Limb (tissue), 2 donors: ENCODE data around the gene SALL2.
"Not testable (repeated sequence)": the region's sequence is repeated elsewhere in the genome, so short reads cannot be mapped to it uniquely, and the experiment has no call there.

Experiments
- DNase-seq, 2 donors: peaks; one replicate each; pipeline ENCODE4 v3.0.0-alpha.2; 2016; ENCODE audit errors: extremely low spot score in 2 of 2

Gene SALL2

GRCh38 chr14:21525962-21526671 lies at the start of gene SALL2:
Gene SALL2, minus strand, starts transcription at chr14:21526346. Its CDS starts 219 bp downstream, at chr14:21526127.
- DNase-seq, result peak; percentile 90 to 93

DNA sequence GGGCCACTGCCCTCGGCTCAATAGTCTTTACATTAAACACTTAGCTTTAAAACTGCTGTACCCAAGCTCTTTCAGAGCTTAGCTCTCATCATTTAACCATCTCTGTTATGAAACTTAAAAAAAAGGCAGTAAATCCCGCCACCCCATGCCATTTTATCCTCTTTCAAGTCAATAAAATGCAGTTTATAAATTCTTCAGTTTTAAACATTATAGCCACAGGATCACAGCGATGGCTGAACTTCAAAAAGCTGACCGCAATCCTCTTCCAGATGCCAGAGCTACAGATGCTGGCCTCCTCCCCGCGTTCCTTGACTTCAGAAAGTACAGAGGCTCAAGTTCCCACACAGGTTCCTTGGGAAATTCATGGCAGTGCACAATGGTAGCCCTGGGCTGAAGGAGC lies 49.5 kb upstream of the SALL2 start:
- DNase-seq, result no peak

- no peak for DNase-seq
Observed at GRCh38 chr14:21572604-21573003, 46.5 kb upstream of the SALL2 start.

DNA sequence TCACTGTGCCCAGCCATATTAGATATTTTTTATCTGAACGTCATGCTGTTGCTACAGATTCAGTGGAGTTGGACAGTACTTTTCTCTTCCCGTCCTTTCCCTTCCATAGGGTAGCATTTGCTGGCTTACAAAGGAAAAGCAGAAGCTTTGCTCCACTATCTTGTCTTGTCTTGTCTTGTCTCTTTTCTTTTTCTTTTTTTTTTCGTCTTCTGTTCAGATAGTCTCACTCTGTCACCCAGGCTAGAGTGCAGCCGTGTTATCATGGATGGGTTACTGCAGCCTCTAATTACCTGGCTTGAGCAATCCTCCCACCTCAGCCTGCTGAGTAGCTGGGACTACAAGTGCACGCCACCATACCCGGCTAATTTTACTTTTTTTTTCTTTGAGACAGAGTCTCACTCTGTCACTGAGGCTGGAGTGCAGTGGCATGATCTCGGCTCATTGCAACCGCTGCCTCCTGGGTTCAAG lies 32.6 kb upstream of the SALL2 start:
- DNase-seq, result no peak

GRCh38 chr14:21557084-21557901 lies 31.1 kb upstream of the SALL2 start:
- peak; percentile 81 to 90 for DNase-seq

GRCh38 chr14:21556378-21557083 lies 30.4 kb upstream of the SALL2 start:
- DNase-seq, result no peak

DNA sequence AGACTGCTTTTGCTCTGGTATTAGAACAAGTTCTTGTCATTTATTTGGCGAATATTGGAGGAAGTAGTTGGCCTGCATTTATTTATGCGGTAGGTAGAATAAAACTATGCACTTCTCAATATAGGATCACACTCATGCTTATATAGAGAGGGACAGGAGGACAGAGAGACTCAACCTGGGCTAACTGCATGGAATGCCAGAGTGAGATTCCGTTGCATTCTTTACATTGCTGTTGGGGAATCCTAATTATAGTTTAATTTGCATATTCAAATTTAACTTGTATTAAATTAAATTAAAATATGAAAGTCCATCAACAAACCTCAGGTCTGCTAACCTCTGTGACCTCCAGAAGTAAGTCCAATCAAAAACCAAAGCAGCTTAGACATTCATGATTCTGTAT lies 27.1 kb upstream of the SALL2 start:
- DNase-seq, result no peak

DNA sequence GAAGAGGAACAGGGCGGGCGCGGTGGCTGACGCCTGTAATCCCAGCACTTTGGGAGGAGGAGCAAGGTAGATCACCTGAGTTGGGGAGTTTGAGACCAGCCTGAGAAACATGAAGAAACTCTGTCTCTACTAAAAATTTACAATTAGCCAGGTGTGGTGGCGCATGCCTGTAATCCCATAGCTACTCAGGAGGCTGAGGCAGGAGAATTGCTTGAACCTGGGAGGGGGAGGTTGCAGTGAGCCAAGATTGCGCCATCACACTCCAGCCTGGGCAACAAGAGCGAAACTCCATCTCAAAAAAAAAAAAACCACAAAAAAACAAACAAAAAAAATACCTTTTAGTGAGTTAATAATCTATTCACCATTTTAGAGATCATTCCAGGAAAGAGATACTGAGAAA lies 18.4 kb upstream of the SALL2 start:
- not testable (repeated sequence) for DNase-seq

- DNase-seq, result no peak
Observed at GRCh38 chr14:21543963-21544362, 17.8 kb upstream of the SALL2 start.

DNA sequence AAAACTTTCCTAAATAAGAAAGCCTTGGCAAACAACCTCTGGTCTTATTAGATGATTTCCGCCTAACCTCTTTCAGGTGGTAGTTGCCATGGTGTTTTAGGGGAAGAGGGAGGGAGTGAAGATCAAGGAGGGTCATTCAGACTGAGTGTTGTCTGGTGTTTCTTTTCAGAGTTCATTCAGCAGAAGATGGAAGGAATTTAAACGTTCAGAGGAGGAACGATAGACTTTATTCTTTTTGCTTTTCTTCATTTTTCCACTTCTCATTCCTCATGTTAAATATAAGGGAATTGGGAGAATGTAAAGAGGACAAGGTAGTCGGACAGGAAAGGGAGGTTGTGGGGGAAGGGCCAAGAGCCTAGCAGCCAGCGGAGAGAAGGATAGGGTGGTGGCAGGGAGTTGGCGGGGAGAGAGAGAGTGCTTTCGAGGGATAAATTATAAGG lies 17.4 kb upstream of the SALL2 start:
- DNase-seq, result no peak

DNA sequence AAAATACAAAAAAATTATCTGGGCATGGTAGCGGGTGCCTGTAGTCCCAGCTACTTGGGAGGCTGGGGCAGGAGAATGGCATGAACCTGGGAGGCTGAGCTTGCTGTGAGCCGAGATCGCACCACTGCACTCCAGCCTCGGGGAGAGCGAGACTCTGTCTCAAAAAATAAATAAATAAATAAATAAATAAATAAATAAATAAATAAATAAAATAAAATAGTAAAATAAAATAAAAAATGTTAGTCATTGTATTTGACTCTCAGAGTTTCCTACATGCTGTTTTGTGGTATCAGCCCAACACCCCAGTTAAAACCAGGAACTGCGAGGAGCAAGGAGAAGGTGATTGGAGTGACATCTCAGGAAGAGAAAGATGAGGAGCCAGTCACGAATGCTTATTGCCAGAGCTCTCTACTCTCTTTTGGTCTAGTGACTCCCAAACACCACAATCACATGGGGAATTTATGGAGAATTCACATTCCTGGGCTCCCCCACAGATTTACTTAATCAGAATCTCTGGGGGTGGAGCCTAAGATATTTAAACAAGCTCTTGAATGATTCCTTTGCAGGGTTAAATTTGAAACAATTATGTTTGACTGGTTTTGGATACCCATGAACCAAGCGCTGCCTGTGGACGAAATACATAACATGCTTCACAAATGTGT lies 15.4 kb upstream of the SALL2 start:
- DNase-seq, result no peak

GRCh38 chr14:21539189-21539940 lies 13.2 kb upstream of the SALL2 start:
- no peak for DNase-seq

DNA sequence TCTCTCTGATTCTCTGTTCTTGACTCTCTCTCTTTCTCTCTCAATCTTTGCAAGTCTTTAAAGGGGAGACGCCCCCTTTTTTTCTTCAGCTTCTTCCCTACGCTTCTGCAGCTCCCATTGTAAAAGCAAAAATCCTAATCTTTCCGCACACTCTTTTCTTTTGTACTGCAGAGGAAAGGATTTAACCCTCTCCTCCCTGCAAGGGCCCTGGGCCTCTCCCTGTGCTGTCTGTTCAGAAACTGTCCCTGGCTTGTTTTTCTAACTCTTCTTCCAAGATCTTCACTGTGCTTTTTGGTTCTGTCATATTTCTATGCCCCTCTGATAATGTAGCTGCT lies 10.9 kb upstream of the SALL2 start:
- no peak for DNase-seq

- DNase-seq, result peak in 1 of 2 donors; percentile 57
Observed at GRCh38 chr14:21536418-21537089, 10.4 kb upstream of the SALL2 start.

DNA sequence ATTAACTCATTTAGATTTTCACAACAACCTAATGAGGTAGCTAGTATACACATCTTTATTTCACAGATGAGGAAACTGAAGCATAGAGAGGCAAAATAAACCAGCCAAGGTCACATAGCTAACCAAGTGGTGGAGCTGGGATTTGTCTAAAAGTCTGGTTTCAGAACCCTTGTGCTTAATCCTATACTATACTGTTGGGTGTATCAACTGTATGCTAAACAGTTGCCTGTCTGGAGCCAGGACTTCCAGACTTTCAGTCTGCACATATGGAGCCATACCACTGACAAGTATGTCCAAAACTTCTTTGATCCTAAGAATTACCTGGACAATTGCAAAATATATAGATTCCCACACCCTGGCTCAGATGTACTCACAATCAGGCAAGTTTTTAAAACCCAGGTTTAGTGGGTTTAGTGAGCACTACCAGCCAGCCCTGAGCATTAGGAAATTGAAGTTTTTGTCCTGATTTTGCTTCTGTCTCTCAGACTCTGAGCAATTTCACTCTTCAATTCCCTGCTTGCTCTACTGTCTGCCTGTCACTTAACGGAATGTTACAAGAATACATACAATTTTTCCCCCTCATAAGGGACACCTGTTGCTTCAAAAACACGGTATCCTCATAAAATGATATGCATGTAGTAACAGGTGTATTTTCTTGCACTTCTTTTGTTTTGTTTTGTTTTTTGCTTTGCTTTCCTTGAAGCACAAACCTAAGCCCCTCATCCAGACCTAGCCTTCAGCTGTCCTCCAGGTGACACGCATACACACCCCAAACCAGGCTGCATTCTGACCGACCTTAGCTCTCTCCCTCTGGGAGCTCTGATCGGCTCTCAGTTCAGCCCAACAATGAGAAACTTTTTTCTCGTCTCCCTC lies 9.6 kb upstream of the SALL2 start:
- no peak for DNase-seq

GRCh38 chr14:21534576-21534975 lies 8.4 kb upstream of the SALL2 start:
- no peak for DNase-seq

DNA sequence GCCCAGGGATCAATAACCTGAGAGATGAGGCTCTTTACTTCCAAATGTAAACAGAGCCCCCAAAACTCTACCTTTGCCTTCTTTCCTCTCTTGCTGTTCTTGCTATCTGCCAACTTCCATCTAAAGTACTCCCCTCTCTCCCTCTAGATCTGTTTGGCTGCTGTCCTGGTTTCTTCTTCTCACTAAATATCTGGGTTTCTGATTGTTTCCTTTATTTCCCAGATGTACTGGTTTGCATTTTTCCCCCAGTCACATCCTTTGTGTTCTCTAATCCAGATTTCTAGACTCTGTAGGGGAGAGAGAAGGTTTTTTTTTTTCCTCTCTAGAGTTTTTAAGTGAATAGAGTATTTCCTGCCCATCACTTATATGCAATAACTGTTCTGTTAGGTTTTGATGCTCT lies 7.1 kb upstream of the SALL2 start:
- DNase-seq, result no peak

- no peak for DNase-seq
Observed at GRCh38 chr14:21529515-21529914, 3.4 kb upstream of the SALL2 start.
